Measurements from ENCODE around the gene TGFB2.

Gene TGFB2

DNA sequence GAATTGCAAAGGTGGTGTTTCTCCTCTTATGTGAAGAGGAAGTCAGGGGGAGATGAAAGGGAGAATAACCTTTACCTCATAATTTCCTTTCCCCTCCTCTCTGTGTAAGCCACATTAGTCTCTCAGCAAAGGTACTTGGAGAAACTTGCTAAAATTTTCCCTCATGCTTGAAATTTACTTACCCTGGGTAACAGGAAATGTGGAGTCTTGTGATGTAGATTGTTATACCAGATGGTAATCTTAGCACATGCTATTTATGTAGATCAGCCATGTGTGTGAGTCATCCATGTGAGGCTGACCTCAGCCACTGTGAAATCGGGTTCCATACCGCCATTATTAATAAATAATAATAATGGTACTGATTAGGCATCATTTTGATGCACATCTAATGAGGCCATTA lies 128.4 kb downstream of the TGFB2 start:
- no peaks in the 10 kb centered on the region for H3K27me3 ChIP-seq (replicated peaks)
- no peak overlapping the region for H3K4me3 ChIP-seq (ENCODE audit: low read depth, low read length)
- peak overlapping the region; percentile 70 for H3K27ac ChIP-seq
- DNase-seq: peak; percentile 67
- H3K36me3 ChIP-seq (replicated peaks): no peaks in the 10 kb centered on the region
- TF ChIP-seq, protein P1, sequence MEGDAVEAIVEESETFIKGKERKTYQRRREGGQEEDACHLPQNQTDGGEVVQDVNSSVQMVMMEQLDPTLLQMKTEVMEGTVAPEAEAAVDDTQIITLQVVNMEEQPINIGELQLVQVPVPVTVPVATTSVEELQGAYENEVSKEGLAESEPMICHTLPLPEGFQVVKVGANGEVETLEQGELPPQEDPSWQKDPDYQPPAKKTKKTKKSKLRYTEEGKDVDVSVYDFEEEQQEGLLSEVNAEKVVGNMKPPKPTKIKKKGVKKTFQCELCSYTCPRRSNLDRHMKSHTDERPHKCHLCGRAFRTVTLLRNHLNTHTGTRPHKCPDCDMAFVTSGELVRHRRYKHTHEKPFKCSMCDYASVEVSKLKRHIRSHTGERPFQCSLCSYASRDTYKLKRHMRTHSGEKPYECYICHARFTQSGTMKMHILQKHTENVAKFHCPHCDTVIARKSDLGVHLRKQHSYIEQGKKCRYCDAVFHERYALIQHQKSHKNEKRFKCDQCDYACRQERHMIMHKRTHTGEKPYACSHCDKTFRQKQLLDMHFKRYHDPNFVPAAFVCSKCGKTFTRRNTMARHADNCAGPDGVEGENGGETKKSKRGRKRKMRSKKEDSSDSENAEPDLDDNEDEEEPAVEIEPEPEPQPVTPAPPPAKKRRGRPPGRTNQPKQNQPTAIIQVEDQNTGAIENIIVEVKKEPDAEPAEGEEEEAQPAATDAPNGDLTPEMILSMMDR (IDR thresholded peaks at IDR 0.05; ENCODE audit: low read depth, low read length, missing control alignments): no peak
- in situ Hi-C loops (cut with HindIII; ENCODE audit: low pct_ligation_motif_present, low sequenced_read_pairs): no loop called here

DNA sequence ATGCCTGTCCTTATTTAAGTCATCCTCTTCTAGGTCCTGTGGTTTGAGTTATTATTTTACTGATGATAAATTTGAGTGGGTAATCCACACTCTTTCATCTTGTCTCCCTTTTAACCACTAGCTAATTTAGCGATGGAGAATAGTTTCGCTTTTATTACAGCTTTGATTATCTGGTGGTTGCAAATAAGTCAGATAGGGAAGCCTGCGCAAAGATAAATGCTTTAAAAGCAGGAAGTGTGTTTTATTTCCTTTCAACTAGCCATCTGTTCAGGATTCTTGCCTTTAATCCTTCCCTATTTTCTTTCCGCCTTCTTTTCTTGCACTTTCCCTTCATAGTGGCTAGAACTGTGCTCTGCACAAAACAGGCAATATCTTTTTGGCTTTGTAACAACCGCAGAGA lies 129.0 kb downstream of the TGFB2 start:
- Histone ChIP-seq H3K36me3 (replicated peaks) (no peaks in the 10 kb centered on the region), H3K4me3 (ENCODE audit: low read depth, low read length) (no peak overlapping the region), H3K27me3 (replicated peaks) (no peaks in the 10 kb centered on the region), H3K27ac (peak overlapping the region; percentile 70)
- in situ Hi-C loops (cut with HindIII; ENCODE audit: low pct_ligation_motif_present, low sequenced_read_pairs): no loop called here
- DNase-seq: no peak
- TF ChIP-seq, protein P1 (IDR thresholded peaks at IDR 0.05; ENCODE audit: low read depth, low read length, missing control alignments): no peak

DNA sequence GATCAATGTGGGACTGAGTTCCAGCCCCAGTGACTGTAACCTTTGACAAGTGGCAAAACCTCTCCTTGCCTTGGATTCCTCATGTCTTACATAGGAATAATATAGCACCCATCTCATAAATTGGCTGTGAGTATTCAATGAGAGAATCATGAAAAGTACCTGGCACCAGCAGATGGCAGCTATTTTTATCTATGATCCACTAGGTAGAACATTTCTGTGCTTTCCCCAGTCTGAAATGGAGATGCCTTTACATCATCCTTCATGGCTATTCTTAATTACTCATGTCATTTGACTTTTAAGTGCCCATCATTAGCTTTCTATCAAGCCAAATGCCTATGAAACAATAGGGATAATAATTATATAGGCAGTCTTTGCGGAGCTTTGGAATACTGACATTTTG lies 130.1 kb downstream of the TGFB2 start:
- no peaks in the 10 kb centered on the region for H3K36me3 ChIP-seq (replicated peaks)
- DNase-seq: no peak
- in situ Hi-C loops (cut with HindIII; ENCODE audit: low pct_ligation_motif_present, low sequenced_read_pairs): no loop called here
- TF ChIP-seq, protein P1 (IDR thresholded peaks at IDR 0.05; ENCODE audit: low read depth, low read length, missing control alignments): no peak
- peak overlapping the region; percentile 99 for H3K27ac ChIP-seq
- no peaks in the 10 kb centered on the region for H3K27me3 ChIP-seq (replicated peaks)
- H3K4me3 ChIP-seq (ENCODE audit: low read depth, low read length): no peak overlapping the region

DNA sequence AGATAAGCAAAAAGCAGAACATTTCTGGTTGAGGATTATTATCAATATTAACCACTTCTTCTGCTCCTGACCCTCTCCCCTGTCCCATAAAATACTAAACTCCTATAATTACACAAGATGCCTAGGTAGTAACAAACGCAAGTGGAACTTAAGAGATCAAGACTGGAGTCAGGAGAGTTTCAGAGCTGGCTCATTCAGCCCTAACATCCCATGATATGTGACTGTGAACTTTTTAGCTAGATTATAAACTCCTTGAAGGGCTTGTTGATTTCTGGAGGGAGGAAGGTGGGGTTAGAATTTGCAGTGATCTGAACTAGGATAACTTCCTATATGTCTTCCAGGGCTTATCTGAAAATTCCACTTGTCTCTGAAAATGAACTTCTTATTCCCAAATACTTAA lies 130.6 kb downstream of the TGFB2 start:
- no peak for DNase-seq
- Histone ChIP-seq H3K27me3 (replicated peaks) (no peaks in the 10 kb centered on the region), H3K4me3 (ENCODE audit: low read depth, low read length) (no peak overlapping the region), H3K27ac (peak overlapping the region; percentile 99), H3K36me3 (replicated peaks) (no peaks in the 10 kb centered on the region)
- in situ Hi-C loops (cut with HindIII; ENCODE audit: low pct_ligation_motif_present, low sequenced_read_pairs): no loop called here
- TF ChIP-seq, protein P1 (IDR thresholded peaks at IDR 0.05; ENCODE audit: low read depth, low read length, missing control alignments): no peak

DNA sequence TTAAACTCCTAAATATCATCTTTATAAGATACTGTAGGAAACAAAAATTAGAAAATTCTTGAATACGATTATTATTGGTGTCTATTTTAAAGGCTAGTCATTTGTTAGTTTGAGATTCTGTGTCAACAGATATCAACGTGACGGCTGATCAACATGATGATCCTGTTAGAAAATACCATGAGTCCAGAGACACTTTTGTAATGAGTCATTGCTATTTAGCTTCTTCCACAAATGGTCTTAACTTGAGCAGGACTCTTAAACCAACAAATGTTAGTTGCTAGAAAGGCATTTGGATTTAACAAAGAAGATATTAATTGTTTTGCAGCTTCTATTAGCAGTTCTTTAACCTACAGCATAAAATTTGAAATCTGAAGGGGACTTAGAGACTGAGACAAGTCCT lies 131.2 kb downstream of the TGFB2 start:
- no peaks in the 10 kb centered on the region for H3K36me3 ChIP-seq (replicated peaks)
- TF ChIP-seq, protein P1 (IDR thresholded peaks at IDR 0.05; ENCODE audit: low read depth, low read length, missing control alignments): no peak
- H3K27me3 ChIP-seq (replicated peaks): no peaks in the 10 kb centered on the region
- H3K27ac ChIP-seq: peak overlapping the region; percentile 99
- in situ Hi-C loops (cut with HindIII; ENCODE audit: low pct_ligation_motif_present, low sequenced_read_pairs): no loop called here
- peak; percentile 76 for DNase-seq
- H3K4me3 ChIP-seq (ENCODE audit: low read depth, low read length): no peak overlapping the region

DNA sequence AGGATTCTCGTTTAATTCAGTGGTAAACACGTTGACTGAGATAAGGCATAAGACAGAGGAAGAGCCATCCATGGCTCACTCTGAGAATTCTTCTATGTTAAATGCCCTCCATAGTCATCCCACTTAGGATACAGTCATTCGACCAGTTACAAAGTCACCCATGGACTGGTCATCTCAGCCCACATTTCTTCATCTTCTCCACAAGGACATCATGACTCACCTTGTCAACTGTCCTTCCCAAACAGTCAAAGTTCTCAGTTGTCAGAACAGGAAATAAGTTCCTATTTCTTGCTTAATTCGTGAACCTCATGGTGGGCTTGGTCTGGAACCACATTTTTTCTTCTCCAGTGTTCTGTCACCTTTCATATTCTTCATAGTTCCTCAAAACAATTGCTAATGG lies 133.2 kb downstream of the TGFB2 start:
- no peak for DNase-seq
- in situ Hi-C loops (cut with HindIII; ENCODE audit: low pct_ligation_motif_present, low sequenced_read_pairs): no loop called here
- Histone ChIP-seq H3K4me3 (ENCODE audit: low read depth, low read length) (no peak overlapping the region), H3K27ac (peak overlapping the region; percentile 99), H3K36me3 (replicated peaks) (no peaks in the 10 kb centered on the region), H3K27me3 (replicated peaks) (no peaks in the 10 kb centered on the region)
- TF ChIP-seq, protein P1 (IDR thresholded peaks at IDR 0.05; ENCODE audit: low read depth, low read length, missing control alignments): no peak

Data from brain microvascular endothelial cell (primary cell).